Aorta (tissue), 5 donors: ENCODE measurements around the gene FBLN5. TPM values are rescaled to one million over a fixed set of nuclear protein-coding genes. Genes with fewer than 3 reads are reported as not detected.
A peak's percentile ranks its signal among the peaks of the same experiment; 100 is the strongest.
"Not testable (repeated sequence)": the region's sequence is repeated elsewhere in the genome, so short reads cannot be mapped to it uniquely, and the experiment has no call there.

ENCODE experiments used
- ATAC-seq: fragments of 200-7000 bp; cut with Tn5 transposase; one replicate; pipeline ENCODE4 v1.9.1; 2022; ENCODE audit warnings: moderate library complexity; ENCODE audit not compliant: low FRiP score
- DNase-seq, 2 donors: peaks; one replicate each; pipeline ENCODE4 v3.0.0-alpha.2; 2020
- H3K27ac ChIP-seq, 2 donors: one replicate each; pipeline ENCODE4 v1.5.1; 2013; ENCODE audit warnings: low read length in 2 of 2, mild to moderate bottlenecking in 2 of 2, moderate library complexity in 2 of 2, control low read depth in 1 of 2, inconsistent platforms in 1 of 2, low read depth in 1 of 2
- H3K27me3 ChIP-seq, 2 donors: one replicate each; pipeline ENCODE4 v1.6.1; 2013; ENCODE audit warnings: control low read depth in 1 of 2, low read length in 1 of 2, mild to moderate bottlenecking in 1 of 2, moderate library complexity in 1 of 2; ENCODE audit not compliant: insufficient read depth in 2 of 2, control insufficient read depth in 1 of 2
- H3K36me3 ChIP-seq, 2 donors: one replicate each; pipeline ENCODE4 v1.6.1; 2013; ENCODE audit warnings: control low read depth in 1 of 2, low read length in 1 of 2, mild to moderate bottlenecking in 1 of 2; ENCODE audit not compliant: insufficient read depth in 2 of 2, control insufficient read depth in 1 of 2
- H3K4me1 ChIP-seq, 2 donors: one replicate each; pipeline ENCODE4 v1.6.1; 2013; ENCODE audit warnings: low read length in 2 of 2, control low read depth in 1 of 2, mild to moderate bottlenecking in 1 of 2, moderate library complexity in 1 of 2; ENCODE audit not compliant: insufficient read depth in 2 of 2, control insufficient read depth in 1 of 2
- H3K4me3 ChIP-seq, 2 donors: one replicate each; pipeline ENCODE4 v1.5.1; 2013; ENCODE audit warnings: low read length in 2 of 2, control low read depth in 1 of 2, mild to moderate bottlenecking in 1 of 2
- H3K9me3 ChIP-seq: one replicate; pipeline ENCODE4 v1.6.1; 2013; ENCODE audit warnings: mild to moderate bottlenecking, low read length; ENCODE audit not compliant: control insufficient read depth
- WGBS, 2 donors: extraction: QIAGEN DNeasy Blood & Tissue Kit; methylation state at CpG; one replicate each; pipeline ENCODE4 v1.1.7; 2013; 5-methylcytosine and 5-hydroxymethylcytosine counted together
- intact Hi-C, 2 donors: fragments of 100-400 bp; cut with DNase I; formaldehyde crosslinking; loops; one replicate each; pipeline versions ENCODE4 v1.14.2 to v1.15.0; 2022
- polyA plus RNA-seq, 2 donors: library from polyadenylated mRNA; stranded (reverse); fragments of 200-250 nt; gene quantifications; one replicate each; pipeline ENCODE4 v1.2.3, GENCODE V29; 2013
- total RNA-seq, 2 donors: library from RNA; stranded (reverse); fragmentation: NEBNext Ultra II Directional; extraction: Animal tissue kit (Norgen Biotek cat#: 25700); gene quantifications; one replicate each; pipeline ENCODE4 v1.2.1, GENCODE V29; 2021
- donor health status: healthy with polysubstance abuse.
- donor health status: Bipolar disorder and iron deficiency.
- donor health status: DM: no; HTN: no; CAD: no.
- donor health status: DM: no; HTN: no; CAD: no.
- donor health status: DM: yes; HTN: yes; CAD: no.

FBLN5 gene
- total and polyA plus RNA-seq, 4 donors = 375 to 735 (median 419) TPM

DNA sequence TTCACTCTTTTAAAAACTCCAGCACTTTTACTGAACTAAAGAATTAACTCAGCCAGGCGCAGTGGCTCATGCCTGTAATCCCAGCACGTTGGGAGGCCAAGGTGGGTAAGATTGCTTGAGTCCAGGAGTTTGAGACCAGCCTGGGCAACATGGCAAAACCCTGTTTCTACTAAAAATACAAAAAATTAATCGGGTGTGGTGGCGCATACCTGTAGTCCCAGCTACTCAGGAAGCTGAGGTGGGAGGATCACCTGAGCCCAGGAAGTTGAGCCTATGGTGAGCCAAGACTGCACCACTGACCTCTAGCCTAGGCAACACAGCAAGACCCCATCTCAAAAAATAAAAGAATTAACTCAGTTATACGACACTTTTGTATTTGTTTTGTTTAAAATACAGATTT lies 49.8 kb downstream of the FBLN5 start:
- not testable (repeated sequence) for H3K27me3 ChIP-seq, DNase-seq, H3K9me3 ChIP-seq, ATAC-seq, H3K36me3 ChIP-seq, H3K4me3 ChIP-seq
- Histone ChIP-seq H3K4me1 (peaks cover 7 to 21% of the 10 kb centered on the region in 2 donors), H3K27ac (peak overlapping the region; percentile 69 to 96)
- intact Hi-C loops = loop anchor here (2.0 to 5.0 kb wide), 3 partner anchors 35 to 60 kb away; partner anchors contain the start of gene FBLN5 (in 1 of the 2)
- WGBS, 2 donors = 28 to 32% methylated on average over 5 of the region's 5 CpGs

DNA sequence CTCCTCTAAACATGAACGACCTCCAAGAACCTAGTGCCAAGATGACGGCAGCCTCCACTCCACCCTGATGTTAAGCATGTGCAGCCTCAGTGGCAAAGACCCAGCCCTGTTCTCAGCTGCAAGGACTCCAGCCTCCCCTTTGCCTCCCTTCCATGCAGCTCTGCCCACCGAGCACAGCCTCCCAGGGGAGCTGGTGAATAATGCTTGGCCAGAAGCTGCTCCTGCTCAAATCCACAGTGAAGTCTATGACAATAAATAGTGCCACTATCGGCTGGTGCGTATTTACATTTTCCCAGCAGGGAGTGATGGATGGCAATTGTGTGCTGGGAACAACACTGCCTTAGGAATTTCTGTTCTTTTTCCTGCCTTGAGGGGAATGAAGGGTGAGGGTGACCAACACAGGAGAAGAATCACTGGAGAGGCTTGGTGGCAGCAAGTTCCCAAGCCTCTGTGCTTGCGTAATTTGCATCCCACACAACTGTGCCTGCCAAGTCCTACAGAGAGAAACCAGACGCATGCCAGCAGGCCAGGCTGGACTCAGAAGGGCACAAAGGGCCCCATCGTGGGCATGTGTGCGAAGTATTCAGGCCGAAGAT lies 50.3 kb downstream of the FBLN5 start:
- H3K4me1 ChIP-seq = peaks cover 3 to 21% of the 10 kb centered on the region in 2 donors
- intact Hi-C loops = loop anchor here (2.0 to 5.0 kb wide), 3 partner anchors 35 to 60 kb away; partner anchors contain the start of gene FBLN5 (in 1 of the 2)

DNA sequence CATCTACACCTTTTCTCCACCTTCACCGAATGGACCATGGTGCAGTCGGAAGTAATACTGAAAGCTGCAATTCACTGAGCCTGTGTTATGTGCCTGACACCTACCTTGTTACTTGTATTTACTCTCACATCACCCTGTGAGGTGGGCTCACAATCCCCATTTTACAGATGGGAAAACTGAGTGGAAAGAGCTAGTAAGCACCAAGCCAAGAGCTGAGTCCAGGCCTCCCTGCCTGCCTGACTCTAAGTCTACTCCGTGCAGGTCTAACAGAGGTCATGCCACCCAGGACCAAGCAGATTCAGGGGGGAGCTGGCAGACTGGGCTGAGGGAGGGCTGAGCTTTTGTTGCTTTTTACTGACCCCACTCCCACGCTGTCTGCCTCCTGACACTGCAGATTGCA lies 51.1 kb downstream of the FBLN5 start:
- Histone ChIP-seq H3K9me3 (no peaks in the 10 kb centered on the region), H3K27ac (peak overlapping the region; percentile 85 to 96), H3K4me1 (peaks cover 3 to 19% of the 10 kb centered on the region in 2 donors), H3K4me3 (no peak overlapping the region), H3K27me3 (no peaks in the 10 kb centered on the region), H3K36me3 (no peaks in the 10 kb centered on the region)
- WGBS, 2 donors = 79 to 84% methylated on average over 4 of the region's 4 CpGs
- DNase-seq (no peak), ATAC-seq (no peak)
- intact Hi-C loops = loop anchor here (2.0 to 5.0 kb wide), 3 partner anchors 36 to 59 kb away; partner anchors contain the start of gene FBLN5 (in 1 of the 2)

More for the DNA sequence above, 50.3 kb downstream of the FBLN5 start:
- 2 to 5% methylated on average over 10 of the region's 10 CpGs for WGBS, 2 donors
- no peak overlapping the region for H3K4me3 ChIP-seq
- DNase-seq = peak; percentile 90 to 91
- no peaks in the 10 kb centered on the region for H3K9me3 ChIP-seq
- ATAC-seq = peak; percentile 84
- peak overlapping the region; percentile 96 for H3K27ac ChIP-seq
- no peaks in the 10 kb centered on the region for H3K36me3 ChIP-seq
- no peaks in the 10 kb centered on the region for H3K27me3 ChIP-seq

- Histone ChIP-seq H3K4me1 (peaks cover 4 to 13% of the 10 kb centered on the region in 2 donors), H3K27me3 (no peaks in the 10 kb centered on the region), H3K27ac (peak overlapping the region in 1 of 2 donors; percentile 91), H3K9me3 (no peaks in the 10 kb centered on the region), H3K36me3 (no peaks in the 10 kb centered on the region), H3K4me3 (no peak overlapping the region)
- DNase-seq = no peak
- ATAC-seq = no peak
- intact Hi-C loops = loop anchor here in 1 of 2 donors (5.0 kb wide), 1 partner anchor 51 kb away; no protein-coding TSS in a partner anchor
- WGBS, 2 donors = 58 to 65% methylated on average over 4 of the region's 4 CpGs
These were observed 53.8 kb downstream of the FBLN5 start for GRCh38 chr14:91893669-91894068.

GRCh38 chr14:91893007-91893406 lies 54.5 kb downstream of the FBLN5 start:
- WGBS, 2 donors = 7% methylated on average over 7 of the region's 7 CpGs
- no peaks in the 10 kb centered on the region for H3K9me3 ChIP-seq
- peak overlapping the region; percentile 91 to 97 for H3K27ac ChIP-seq
- intact Hi-C loops = loop anchor here in 1 of 2 donors (5.0 kb wide), 1 partner anchor 51 kb away; no protein-coding TSS in a partner anchor
- H3K27me3 ChIP-seq = no peaks in the 10 kb centered on the region
- DNase-seq (no peak), ATAC-seq (no peak)
- H3K4me3 ChIP-seq = no peak overlapping the region
- H3K4me1 ChIP-seq = peaks cover 4 to 10% of the 10 kb centered on the region in 2 donors
- no peaks in the 10 kb centered on the region for H3K36me3 ChIP-seq

DNA sequence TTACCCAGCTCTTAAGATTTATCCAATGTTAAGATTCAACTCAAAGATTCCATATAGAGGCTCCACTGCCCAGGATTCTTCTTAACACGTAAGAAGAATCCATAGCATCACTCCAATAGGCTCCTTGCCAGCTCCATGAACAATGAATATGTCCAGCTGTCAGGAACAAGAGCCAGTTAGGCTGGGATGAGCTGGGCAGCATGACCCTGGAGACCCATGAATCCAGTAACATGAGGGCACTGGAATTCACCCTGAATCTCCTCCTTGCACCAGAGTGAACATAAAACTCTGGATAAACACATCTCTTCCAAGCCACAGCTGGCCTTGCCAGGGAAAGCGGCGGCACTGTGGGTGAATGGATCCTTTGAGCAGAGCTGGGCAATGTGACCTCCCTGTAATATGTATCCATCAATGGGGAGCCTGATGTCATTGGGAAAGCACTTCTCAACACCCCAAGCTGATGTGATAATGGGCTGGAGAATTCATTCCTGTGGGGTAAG lies 55.7 kb downstream of the FBLN5 start:
- Histone ChIP-seq H3K27ac (peak overlapping the region; percentile 91 to 97), H3K9me3 (no peaks in the 10 kb centered on the region), H3K4me1 (peaks cover 4 to 10% of the 10 kb centered on the region in 2 donors), H3K36me3 (peaks cover 0 to 2% of the 10 kb centered on the region in 2 donors), H3K27me3 (no peaks in the 10 kb centered on the region), H3K4me3 (no peak overlapping the region)
- intact Hi-C loops = loop anchor here in 1 of 2 donors (5.0 kb wide), 1 partner anchor 49 kb away; no protein-coding TSS in a partner anchor
- DNase-seq (no peak), ATAC-seq (no peak)
- 10 to 13% methylated on average over 3 of the region's 3 CpGs for WGBS, 2 donors

DNA sequence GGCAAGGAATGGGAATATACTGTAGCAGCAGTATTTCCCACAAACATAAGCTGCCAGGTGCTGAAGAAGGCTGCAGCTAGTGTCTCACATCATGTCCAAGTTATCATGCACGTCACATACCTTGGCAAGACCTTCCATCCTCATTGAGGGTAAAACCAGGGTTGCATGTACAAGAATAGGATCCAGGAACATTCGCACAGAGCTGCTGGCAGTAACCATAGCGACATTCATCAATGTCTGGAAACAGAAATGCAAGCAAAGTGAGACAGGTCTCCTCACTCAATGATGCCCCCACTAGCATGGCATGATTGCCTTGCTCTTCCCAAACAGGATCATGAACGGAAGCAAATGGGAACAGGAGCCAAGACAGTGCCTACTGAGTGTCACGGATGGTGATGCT lies 56.4 kb downstream of the FBLN5 start:
- Histone ChIP-seq H3K27me3 (no peaks in the 10 kb centered on the region), H3K27ac (peak overlapping the region; percentile 84), H3K4me3 (no peak overlapping the region), H3K36me3 (peaks cover 2% of the 10 kb centered on the region in 2 donors), H3K4me1 (peaks cover 4 to 6% of the 10 kb centered on the region in 2 donors), H3K9me3 (no peaks in the 10 kb centered on the region)
- DNase-seq (no peak), ATAC-seq (no peak)
- intact Hi-C loops = loop anchor here in 1 of 2 donors (5.0 kb wide), 1 partner anchor 49 kb away; no protein-coding TSS in a partner anchor
- 48 to 54% methylated on average over 5 of the region's 5 CpGs for WGBS, 2 donors

- peaks cover 3 to 4% of the 10 kb centered on the region in 2 donors for H3K4me1 ChIP-seq
- H3K27ac ChIP-seq = peak overlapping the region; percentile 84
- peaks cover 2% of the 10 kb centered on the region in 2 donors for H3K36me3 ChIP-seq
- peak; percentile 5 for ATAC-seq
- intact Hi-C loops = loop anchor here in 1 of 2 donors (5.0 kb wide), 1 partner anchor 48 kb away; no protein-coding TSS in a partner anchor
- no peak overlapping the region for H3K4me3 ChIP-seq
- H3K9me3 ChIP-seq = no peaks in the 10 kb centered on the region
- 4 to 6% methylated on average over 5 of the region's 5 CpGs for WGBS, 2 donors
- no peaks in the 10 kb centered on the region for H3K27me3 ChIP-seq
- DNase-seq = no peak
These were observed 57.2 kb downstream of the FBLN5 start for GRCh38 chr14:91890291-91890749.
